ENCODE results near the gene EFEMP2.

Gene EFEMP2

DNA sequence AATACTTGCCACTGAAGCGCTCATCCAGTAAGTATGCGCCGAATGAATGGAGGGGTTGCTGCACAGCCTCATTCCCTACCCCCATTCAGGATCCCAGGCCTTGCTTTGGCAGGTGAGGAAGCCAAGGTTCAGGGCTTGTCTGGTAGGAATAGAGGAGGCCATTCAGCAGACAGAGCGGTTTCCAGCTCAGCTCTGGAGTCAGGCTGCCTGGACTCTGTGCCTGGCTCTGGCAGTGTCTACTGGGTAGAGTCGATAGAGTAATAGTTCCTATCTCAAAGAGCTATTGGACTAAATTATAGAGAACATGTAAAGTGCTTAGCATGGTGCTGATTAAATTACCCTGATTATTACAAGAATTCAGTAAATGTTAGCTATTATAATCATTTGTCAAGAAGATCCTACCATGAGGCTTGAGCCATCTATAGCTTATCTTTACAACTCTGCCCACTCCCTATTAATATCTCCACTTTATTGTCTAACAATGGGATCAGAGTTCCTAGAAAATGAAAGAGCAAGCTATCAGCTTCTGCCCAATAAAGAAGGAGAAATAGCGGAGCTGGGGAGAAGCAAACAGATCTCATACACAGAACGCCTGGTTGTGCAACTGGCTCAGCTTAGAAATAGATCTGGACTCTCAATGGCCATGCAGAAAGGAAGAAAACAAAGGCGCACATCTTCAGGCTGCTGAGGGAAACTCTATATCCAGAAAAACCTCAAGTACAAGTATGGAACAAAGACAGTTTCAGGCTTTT, 45.4 kb downstream of the EFEMP2 start:
- DNase-seq (ENCODE audit: low read depth in 2 of 2, low spot score in 1 of 2) = no peak

DNA sequence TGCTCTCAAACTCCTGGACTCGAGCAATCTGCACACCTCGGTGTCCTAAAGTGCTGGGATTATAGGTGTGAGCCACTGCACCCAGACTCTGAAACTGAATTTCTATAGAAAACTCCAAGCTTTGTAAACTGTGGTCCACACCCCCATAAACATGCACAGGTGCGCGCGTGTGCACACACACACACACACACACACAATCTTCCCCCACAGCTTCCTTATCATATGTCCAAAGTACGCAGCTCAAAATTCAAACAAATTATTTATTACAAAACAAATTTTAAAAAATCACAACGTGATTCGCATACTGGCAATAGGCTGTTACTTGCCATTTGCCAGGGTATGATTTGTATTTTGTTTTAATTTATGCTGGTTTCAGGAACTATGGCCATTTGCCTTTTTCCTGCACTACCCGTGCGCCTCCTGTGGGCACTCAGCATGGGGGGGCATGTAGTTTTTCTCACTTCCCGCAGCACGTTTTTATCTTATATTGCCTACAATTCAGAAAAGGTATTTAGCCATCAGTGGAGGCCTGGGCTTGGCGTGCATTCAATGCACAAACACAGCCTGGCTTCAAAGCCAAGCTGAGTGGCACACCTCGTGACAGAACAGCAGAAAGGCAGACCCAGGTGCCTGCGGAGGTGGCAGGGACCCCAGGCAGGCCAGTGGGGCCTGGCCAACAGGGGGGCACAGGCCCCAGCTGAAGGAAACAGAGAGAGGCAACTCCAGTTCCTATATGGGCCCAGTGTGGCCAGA, 49.6 kb downstream of the EFEMP2 start:
- DNase-seq (ENCODE audit: low read depth in 2 of 2, low spot score in 1 of 2) = no peak

DNA sequence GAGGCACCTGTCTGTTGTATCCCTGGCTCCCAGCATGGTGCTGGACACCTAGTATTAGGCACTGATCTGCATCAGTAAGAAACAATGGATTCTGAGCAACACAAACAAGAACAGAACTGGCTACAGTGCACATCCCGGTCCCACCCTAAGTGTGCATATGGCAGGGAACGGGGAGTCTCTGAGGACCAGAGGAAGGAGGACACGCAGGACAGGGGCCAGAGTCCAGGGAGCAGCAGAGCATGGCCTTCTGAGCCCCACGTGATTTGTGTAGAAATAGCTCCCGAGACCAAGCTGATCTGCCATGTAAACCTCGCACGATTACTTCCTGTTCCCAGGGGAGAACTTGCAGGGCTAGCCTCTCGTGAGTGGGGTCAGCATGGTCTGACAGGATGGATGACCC, 51.5 kb downstream of the EFEMP2 start:
- DNase-seq (ENCODE audit: low read depth in 2 of 2, low spot score in 1 of 2) = no peak

DNA sequence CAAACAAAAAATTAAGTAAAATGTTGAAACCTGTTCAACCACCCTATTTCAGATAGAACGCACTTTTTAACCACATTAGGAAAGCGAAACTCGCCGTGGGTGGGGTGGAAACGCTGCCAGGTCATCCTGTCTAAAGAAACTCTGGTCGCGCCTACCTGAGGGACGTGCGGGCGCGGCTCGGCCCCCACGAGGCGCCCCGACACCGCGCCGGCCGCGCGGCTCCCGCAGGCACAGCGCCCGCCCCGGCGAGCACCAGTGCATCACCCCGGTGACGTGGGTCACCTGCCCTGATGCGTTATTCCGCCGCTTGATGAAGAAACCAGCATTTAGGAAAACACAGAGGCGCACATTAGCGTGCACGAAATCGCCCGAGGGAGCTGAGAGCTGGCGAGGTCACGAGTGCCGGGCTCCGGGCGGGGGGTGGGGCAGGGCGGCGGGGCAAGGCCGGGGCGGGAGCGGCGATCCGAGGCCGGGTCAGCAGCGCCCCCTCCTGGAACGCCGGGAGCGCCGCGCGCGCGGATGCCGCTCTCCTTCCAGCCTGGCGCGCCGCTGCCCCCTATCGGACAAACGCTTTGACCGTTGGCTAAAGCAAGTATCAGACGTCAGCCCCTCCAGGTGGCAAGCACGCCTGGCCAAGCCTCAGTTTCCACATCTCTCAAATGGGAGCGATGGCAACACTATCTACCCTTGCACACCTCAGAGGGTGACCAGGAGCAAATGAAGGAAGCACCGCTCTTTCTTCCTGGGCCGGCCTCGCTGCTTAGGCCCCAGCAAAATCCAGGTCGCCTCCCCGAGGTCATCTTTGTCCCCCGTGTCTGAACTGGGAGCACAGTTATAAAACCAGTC, 54.5 kb downstream of the EFEMP2 start:
- peak; percentile 76 to 93 for DNase-seq (ENCODE audit: low read depth in 2 of 2, low spot score in 1 of 2)

DNA sequence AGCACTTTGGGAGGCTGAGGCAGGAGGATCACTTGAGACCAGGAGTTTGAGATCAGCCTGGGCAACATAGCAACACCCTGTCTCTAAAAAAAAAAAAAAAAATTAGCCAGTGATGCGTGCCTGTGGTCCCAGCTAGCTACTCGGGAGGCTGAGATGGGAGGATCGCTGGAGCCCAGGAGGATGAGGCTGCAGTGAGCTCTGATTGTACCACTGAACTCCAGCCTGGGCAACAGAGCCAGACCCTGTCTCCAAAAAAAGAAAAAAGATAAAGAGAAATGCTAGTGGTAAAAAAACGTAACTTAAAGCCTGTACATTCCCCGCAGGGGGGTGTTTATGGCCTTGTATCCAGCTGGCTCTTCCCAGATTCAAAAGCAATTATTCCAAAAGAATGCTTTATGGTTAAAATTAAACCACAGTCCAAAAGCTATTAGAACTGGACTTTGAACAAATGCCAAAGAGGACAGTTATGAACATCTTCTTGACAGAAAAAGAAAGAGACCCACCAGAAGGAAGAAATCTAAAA, 55.2 kb downstream of the EFEMP2 start:
- no peak for DNase-seq (ENCODE audit: low read depth in 2 of 2, low spot score in 1 of 2)

DNA sequence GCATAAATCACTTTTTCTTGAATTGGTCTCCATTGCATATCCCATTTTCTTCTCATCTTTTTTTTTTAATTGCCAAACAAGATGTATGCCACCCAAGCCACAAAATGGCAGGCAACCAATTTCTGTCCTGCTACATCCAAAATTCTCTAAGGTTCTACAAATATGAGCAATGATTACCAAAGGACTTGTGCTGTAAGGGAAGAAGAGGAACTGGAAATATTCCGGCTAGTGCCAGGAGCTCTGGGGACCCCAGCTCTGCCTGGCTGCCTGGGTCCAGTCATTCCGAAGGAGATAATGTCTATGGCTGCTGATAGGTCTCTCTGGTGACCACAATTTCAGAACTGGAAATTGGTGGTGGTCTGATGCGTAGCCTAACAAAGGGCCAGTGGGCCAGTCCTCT, 55.9 kb downstream of the EFEMP2 start:
- DNase-seq (ENCODE audit: low read depth in 2 of 2, low spot score in 1 of 2) = no peak

Measured in stimulated activated CD8-positive, alpha-beta memory T cell treated with anti-CD3 and anti-CD28 coated beads, Interleukin-4, amount 100 ng/mL, for 4 hours (primary cell).